Smooth muscle cell (in vitro differentiated cells): ENCODE results near the gene WNT6. TPM values are rescaled to one million over a fixed set of nuclear protein-coding genes. Genes with fewer than 3 reads are reported as not detected.
"Not testable (repeated sequence)": the region's sequence is repeated elsewhere in the genome, so short reads cannot be mapped to it uniquely, and the experiment has no call there.

Experiments used
- DNase-seq: peaks from one replicate; lab custom pipeline; 2025; ENCODE audit not compliant: unreplicated experiment; lab: John Stamatoyannopoulos, UW
- H2AFZ ChIP-seq: fragments of 200-600 bp; sonication (generic); 2 replicates; pipeline ENCODE4 v1.6.0; 2016; ENCODE audit warnings: antibody characterized with exemption, low read depth, mild to moderate bottlenecking
- H3F3A ChIP-seq: fragments of 200-600 bp; sonication (generic); 2 replicates; pipeline ENCODE4 v1.6.0; 2017; ENCODE audit warnings: antibody characterized with exemption, low read depth
- H3K27ac ChIP-seq: fragments of 200-600 bp; sonication (generic); 2 replicates; pipeline ENCODE4 v1.5.1; 2016; ENCODE audit warnings: low read depth, mild to moderate bottlenecking
- H3K27me3 ChIP-seq: fragments of 200-600 bp; sonication (generic); 2 replicates; pipeline ENCODE4 v1.6.1; 2016; ENCODE audit warnings: low read depth, mild to moderate bottlenecking
- H3K36me3 ChIP-seq: fragments of 200-600 bp; sonication (generic); 2 replicates; pipeline ENCODE4 v1.5.1; 2016; ENCODE audit warnings: low read depth
- H3K4me1 ChIP-seq: fragments of 200-600 bp; sonication (generic); 2 replicates; pipeline ENCODE4 v1.5.1; 2016; ENCODE audit warnings: low read depth
- H3K4me2 ChIP-seq: fragments of 200-600 bp; sonication (generic); 2 replicates; pipeline ENCODE4 v1.6.0; 2016; ENCODE audit warnings: mild to moderate bottlenecking
- H3K4me3 ChIP-seq: fragments of 200-600 bp; sonication (generic); 2 replicates; pipeline ENCODE4 v1.5.1; 2016; ENCODE audit warnings: mild to moderate bottlenecking
- H3K79me2 ChIP-seq: fragments of 200-600 bp; sonication (generic); 2 replicates; pipeline ENCODE4 v1.6.0; 2016; ENCODE audit warnings: low read depth, mild to moderate bottlenecking
- H3K9ac ChIP-seq: fragments of 200-600 bp; sonication (generic); 2 replicates; pipeline ENCODE4 v1.6.0; 2016; ENCODE audit warnings: low read depth
- H3K9me3 ChIP-seq: fragments of 200-600 bp; sonication (generic); replicated peaks from 2 replicates; pipeline ENCODE4 v1.5.1; 2016; ENCODE audit warnings: low read depth
- H4K20me1 ChIP-seq: fragments of 200-600 bp; sonication (generic); 2 replicates; pipeline ENCODE4 v1.6.0; 2016; ENCODE audit warnings: low read depth
- WGBS: methylation state at CpG from one replicate; pipeline ENCODE4 v1.1.7; 2016; ENCODE audit warnings: low lambda C conversion rate; 5-methylcytosine and 5-hydroxymethylcytosine counted together
- polyA plus RNA-seq: library from polyadenylated mRNA; unstranded; fragments of >200 nt; fragmentation: Nextera tagmentation; extraction: Ambion mirVana; gene quantifications from 2 replicates; pipeline ENCODE4 v1.2.1, GENCODE V29; 2016
- total RNA-seq: library from RNA; depleted of rRNA; stranded (reverse); fragments of >200 nt; gene quantifications from 2 replicates; pipeline ENCODE4 v1.2.3, GENCODE V29; 2014
- TF ChIP-seq, protein P1 (sequence below): fragments of 200-600 bp; sonication (generic); IDR thresholded peaks from 2 replicates; pipeline ENCODE4 v1.5.1; 2017; ENCODE audit warnings: borderline replicate concordance, mild to moderate bottlenecking, antibody characterized with exemption; ENCODE audit not compliant: insufficient read depth, poor library complexity, severe bottlenecking

The WNT6 gene
- total and polyA plus RNA-seq, 2 experiments from 2014 or later: 7.9 to 12.1 TPM

GRCh38 chr2:218837495-218837894 is 22.1 kb upstream of the WNT6 start:
- Histone ChIP-seq H3K9ac (no peak overlapping the region), H3K27me3 (no peaks in the 10 kb centered on the region), H3K79me2 (no peaks in the 10 kb centered on the region), H3K4me2 (no peak overlapping the region), H3K36me3 (no peaks in the 10 kb centered on the region), H2AFZ (no peak overlapping the region), H3F3A (no peaks in the 10 kb centered on the region), H3K27ac (no peak overlapping the region), H3K9me3 (peaks cover 4% of the 10 kb centered on the region), H4K20me1 (no peaks in the 10 kb centered on the region), H3K4me1 (no peaks in the 10 kb centered on the region), H3K4me3 (no peak overlapping the region)
- no peak for DNase-seq
- 93% methylated on average over 2 of the region's 2 CpGs for WGBS
- TF ChIP-seq, protein P1, sequence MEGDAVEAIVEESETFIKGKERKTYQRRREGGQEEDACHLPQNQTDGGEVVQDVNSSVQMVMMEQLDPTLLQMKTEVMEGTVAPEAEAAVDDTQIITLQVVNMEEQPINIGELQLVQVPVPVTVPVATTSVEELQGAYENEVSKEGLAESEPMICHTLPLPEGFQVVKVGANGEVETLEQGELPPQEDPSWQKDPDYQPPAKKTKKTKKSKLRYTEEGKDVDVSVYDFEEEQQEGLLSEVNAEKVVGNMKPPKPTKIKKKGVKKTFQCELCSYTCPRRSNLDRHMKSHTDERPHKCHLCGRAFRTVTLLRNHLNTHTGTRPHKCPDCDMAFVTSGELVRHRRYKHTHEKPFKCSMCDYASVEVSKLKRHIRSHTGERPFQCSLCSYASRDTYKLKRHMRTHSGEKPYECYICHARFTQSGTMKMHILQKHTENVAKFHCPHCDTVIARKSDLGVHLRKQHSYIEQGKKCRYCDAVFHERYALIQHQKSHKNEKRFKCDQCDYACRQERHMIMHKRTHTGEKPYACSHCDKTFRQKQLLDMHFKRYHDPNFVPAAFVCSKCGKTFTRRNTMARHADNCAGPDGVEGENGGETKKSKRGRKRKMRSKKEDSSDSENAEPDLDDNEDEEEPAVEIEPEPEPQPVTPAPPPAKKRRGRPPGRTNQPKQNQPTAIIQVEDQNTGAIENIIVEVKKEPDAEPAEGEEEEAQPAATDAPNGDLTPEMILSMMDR: no peak

- DNase-seq: no peak
- Histone ChIP-seq H3K4me2 (no peak overlapping the region), H3K9me3 (peaks cover 4% of the 10 kb centered on the region), H3F3A (no peaks in the 10 kb centered on the region), H3K27me3 (no peaks in the 10 kb centered on the region), H3K36me3 (no peaks in the 10 kb centered on the region), H3K9ac (no peak overlapping the region), H3K4me1 (no peaks in the 10 kb centered on the region), H3K79me2 (no peaks in the 10 kb centered on the region), H2AFZ (peak overlapping the region; percentile 2), H4K20me1 (no peaks in the 10 kb centered on the region), H3K4me3 (no peak overlapping the region), H3K27ac (no peak overlapping the region)
- 63% methylated on average over 4 of the region's 4 CpGs for WGBS
- TF ChIP-seq, protein P1: no peak
Measured at GRCh38 chr2:218839430-218839829, 20.2 kb upstream of the WNT6 start.

DNA sequence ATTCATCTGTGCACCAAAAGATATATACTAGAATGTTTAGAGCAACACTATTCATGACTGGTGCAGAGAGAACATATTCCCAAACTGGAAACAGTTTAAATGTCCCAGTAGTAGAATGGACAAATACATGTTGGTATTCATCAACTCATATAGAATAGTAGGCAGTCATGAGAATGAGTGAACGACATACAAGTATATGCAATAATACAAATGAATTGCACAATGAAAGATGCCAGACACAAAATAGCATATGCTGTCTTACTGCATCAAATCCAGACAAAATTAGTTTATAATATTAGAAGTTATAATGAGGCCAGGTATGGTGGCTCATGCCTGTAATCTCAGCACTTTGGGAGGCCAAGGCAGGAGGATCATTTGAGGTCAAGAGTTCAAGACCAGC is 19.7 kb upstream of the WNT6 start:
- H3K9ac ChIP-seq: no peak overlapping the region
- H2AFZ ChIP-seq: peak overlapping the region; percentile 2
- no peak overlapping the region for H3K4me2 ChIP-seq

GRCh38 chr2:218844334-218844733 is 15.3 kb upstream of the WNT6 start:
- WGBS: 84% methylated on average over 5 of the region's 5 CpGs
- not testable (repeated sequence) for H3K4me3 ChIP-seq, H4K20me1 ChIP-seq, H3K4me1 ChIP-seq, DNase-seq, H3K4me2 ChIP-seq, H3K27ac ChIP-seq, H3K79me2 ChIP-seq, H3K36me3 ChIP-seq, H3F3A ChIP-seq, H2AFZ ChIP-seq, H3K9me3 ChIP-seq, H3K9ac ChIP-seq, H3K27me3 ChIP-seq

More for the DNA sequence above, 19.7 kb upstream of the WNT6 start:
- Histone ChIP-seq H3K4me3 (no peak overlapping the region), H3K27me3 (no peaks in the 10 kb centered on the region), H3F3A (no peaks in the 10 kb centered on the region), H3K4me1 (no peaks in the 10 kb centered on the region), H3K79me2 (no peaks in the 10 kb centered on the region), H4K20me1 (no peaks in the 10 kb centered on the region), H3K27ac (no peak overlapping the region), H3K9me3 (peaks cover 4% of the 10 kb centered on the region), H3K36me3 (no peaks in the 10 kb centered on the region)
- whole genome bisulfite sequencing: 87% methylated on average over 1 of the region's 1 CpG
- no peak for DNase-seq
- TF ChIP-seq, protein P1: no peak

GRCh38 chr2:218846963-218847362 is 12.6 kb upstream of the WNT6 start:
- not testable (repeated sequence) for DNase-seq, H4K20me1 ChIP-seq, H3K9me3 ChIP-seq, H3F3A ChIP-seq, H3K4me3 ChIP-seq, H3K27me3 ChIP-seq, H3K27ac ChIP-seq, H3K36me3 ChIP-seq, H2AFZ ChIP-seq, H3K4me1 ChIP-seq, H3K79me2 ChIP-seq, H3K4me2 ChIP-seq, H3K9ac ChIP-seq
- WGBS: 92% methylated on average over 6 of the region's 18 CpGs
